Ramos (cell line): ENCODE results near the gene SUN5.
"Not testable (repeated sequence)": the region's sequence is repeated elsewhere in the genome, so short reads cannot be mapped to it uniquely, and the experiment has no call there.

Experiments
- in situ Hi-C: fragments of 300-500 bp; cut with MboI; formaldehyde crosslinking; loops from one replicate; pipeline ENCODE4 v1.14.3; 2022; ENCODE audit warnings: low sequenced_read_pairs; ENCODE audit not compliant: unreplicated experiment

The SUN5 gene

GRCh38 chr20:33004141-33004751 is at the start of gene SUN5:
Gene SUN5 (minus strand): TSS chr20:33004433. CDS start chr20:33004340, 93 bp downstream.
- in situ Hi-C loops = no loop called here

DNA sequence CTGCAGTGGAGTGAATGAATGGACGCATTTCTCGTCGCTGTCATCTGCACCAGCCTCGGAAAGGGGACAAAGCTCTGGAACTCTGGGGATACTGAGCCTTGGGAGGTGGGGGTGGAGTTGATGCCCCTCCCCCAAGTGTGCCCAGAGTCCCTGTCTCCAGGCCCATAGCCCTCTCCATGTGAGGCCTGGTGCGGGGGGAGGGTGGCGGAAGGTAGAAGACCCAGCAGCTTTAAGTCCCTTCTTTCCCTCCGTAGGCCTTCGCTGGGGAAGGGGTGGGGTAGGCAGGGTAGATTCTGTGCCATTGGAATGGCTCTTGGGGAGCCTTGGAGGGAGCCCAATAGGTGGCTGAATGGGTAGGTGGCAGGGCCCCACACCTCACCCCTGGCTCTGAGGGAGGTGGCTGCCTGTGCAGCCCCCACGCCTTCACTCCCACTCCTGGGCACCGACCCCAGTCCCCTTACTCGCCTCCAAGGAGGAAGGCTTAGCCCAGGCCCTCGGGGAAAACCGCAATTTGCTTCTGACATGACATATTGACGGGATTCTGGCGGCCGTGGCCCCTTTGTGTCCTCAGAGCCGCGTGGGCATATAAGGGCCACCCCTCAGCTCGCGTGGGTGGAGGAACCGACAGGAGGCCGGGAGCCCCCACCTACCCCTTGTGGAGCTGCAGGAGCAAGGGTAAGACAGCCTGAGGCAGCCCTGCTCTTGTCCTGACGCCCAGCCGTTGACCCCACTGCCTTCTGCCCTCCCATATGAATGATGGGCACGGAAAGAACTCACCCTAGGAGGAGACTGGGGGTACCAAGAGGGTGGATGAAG is 49.3 kb upstream of the SUN5 start, which contains the start of gene BPIFB3:
TSS of gene BPIFB3 (plus strand) at position 613 of the 816 bp plus-strand sequence. CDS start 1,533 bp downstream, outside the sequence.
- in situ Hi-C loops = no loop called here

- in situ Hi-C loops = no loop called here
Observed at GRCh38 chr20:33051333-33051732, 47.1 kb upstream of the SUN5 start.

DNA sequence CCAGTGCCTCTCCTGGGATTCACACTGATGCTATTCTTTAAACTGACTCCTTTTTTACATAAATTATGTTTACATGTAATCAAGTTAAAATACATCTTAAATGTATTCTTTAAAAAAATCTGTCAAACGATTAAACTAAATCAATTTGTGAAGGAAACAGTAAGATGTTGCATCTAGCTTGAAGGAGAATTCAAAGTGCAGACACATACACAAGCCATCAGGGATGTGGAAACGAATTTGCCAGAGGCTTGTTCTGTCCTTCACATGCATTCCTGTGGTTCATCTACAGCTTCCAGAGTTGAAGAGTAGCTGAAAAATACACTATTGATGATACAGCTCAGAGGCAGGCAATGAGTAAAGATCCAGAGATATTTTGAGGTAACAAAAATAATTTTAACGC is 42.2 kb upstream of the SUN5 start:
- in situ Hi-C loops = no loop called here

- in situ Hi-C loops = not testable (repeated sequence)
Observed at GRCh38 chr20:33045129-33045721, 41.0 kb upstream of the SUN5 start.

GRCh38 chr20:33043731-33044181 is 39.5 kb upstream of the SUN5 start:
- in situ Hi-C loops = no loop called here

- in situ Hi-C loops = no loop called here
Observed at GRCh38 chr20:33042983-33043730, 38.9 kb upstream of the SUN5 start.

DNA sequence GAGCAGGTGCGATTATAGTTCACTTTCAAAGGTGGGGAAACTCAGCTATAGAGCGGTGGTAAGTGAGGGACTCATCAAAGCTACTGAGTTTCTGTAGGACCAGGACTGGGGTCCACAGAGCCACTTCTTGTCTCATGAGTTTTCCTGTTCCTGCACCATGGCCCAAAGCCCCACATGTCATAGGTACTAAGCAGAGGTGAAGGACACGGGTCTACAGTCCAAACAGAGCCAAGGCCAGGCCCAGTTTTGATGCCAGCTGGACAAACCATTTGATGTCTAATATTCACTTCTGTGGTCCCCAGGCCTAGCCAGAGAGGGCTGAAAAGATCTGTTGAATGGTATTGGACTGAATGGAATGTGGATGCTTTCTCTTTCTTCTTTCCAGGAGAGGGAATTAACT is 38.2 kb upstream of the SUN5 start:
- in situ Hi-C loops = no loop called here

DNA sequence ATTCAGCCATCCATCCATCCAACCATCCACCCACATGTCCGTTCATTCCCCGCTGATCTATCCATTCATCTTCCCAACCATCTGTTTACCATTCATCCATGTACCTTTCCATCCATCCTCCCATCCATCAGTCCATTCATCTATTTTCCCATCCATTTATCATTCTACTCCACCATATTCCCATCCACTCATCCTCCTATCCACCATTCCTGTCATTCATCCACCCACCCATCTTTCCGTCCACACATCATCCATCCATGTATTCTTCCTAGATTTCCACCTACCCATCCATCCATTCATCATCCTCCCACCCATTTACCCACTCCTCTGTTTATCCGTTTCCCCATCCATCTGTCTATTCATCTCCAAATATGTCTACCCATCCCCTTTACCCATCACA is 34.0 kb upstream of the SUN5 start:
- in situ Hi-C loops = no loop called here

DNA sequence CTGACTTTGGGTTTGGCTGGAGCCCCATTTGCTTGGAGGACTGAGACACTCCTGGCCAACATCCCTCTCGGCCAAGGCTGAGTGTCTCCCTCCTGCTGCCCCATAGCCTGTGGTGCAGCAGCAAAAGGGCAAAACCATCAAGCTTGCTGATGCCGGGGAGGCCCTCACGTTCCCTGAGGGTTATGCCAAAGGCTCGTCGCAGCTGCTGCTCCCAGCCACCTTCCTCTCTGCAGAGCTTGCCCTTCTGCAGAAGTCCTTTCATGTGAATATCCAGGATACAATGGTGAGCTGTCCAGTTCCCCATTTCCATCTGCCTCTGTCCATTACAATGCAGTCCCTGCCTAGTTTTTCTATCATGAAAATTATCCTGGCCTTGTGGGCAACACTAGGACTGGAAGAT is 33.2 kb upstream of the SUN5 start:
- in situ Hi-C loops = no loop called here

GRCh38 chr20:33034901-33035492 is 30.8 kb upstream of the SUN5 start:
- in situ Hi-C loops = no loop called here

GRCh38 chr20:33034115-33034514 is 29.9 kb upstream of the SUN5 start:
- in situ Hi-C loops = no loop called here

- in situ Hi-C loops = no loop called here
Observed at GRCh38 chr20:33033381-33033780, 29.1 kb upstream of the SUN5 start.

DNA sequence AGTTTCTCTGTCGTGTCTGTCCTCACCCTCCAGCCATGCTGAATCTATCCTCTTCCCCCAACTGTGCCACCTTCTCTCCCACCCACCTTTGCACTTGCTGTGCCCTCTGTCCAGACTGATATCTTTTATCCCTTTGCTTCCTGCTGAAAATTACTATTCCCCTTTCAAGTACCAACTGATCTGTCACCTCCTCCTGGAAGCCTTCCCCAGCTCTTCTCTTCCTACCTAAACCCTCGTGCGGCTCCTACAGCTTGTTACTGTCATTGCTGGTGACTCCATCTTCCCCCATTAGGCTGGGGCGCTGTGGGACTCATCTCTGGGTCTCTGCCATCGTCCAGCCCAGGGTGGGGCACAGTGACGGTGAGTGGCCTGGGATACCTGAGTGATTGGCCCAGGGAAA is 28.3 kb upstream of the SUN5 start:
- in situ Hi-C loops = no loop called here

DNA sequence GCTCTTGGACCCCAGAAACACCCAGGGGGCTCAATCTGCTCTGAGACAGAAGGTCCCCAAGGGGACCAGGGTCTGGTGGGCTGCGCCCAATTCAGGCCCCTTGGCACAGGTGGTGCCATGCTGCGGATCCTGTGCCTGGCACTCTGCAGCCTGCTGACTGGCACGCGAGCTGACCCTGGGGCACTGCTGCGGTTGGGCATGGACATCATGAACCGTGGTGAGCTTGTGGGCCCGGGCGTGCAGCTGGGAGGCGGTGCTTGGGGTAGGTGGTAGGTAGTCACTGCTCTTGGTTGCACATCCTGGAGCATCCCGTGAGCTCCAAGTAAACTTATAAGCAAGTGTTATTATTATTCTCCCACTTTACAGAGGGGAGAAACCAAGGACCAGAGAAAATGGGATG is 27.3 kb upstream of the SUN5 start, which contains the start of gene BPIFB6:
TSS of gene BPIFB6 (plus strand) at position 118 of the 400 bp plus-strand sequence. CDS start at position 118, 0 bp downstream.
- in situ Hi-C loops = no loop called here

GRCh38 chr20:33030569-33030968 is 26.3 kb upstream of the SUN5 start:
- in situ Hi-C loops = no loop called here

- in situ Hi-C loops = no loop called here
Observed at GRCh38 chr20:33030076-33030475, 25.8 kb upstream of the SUN5 start.

DNA sequence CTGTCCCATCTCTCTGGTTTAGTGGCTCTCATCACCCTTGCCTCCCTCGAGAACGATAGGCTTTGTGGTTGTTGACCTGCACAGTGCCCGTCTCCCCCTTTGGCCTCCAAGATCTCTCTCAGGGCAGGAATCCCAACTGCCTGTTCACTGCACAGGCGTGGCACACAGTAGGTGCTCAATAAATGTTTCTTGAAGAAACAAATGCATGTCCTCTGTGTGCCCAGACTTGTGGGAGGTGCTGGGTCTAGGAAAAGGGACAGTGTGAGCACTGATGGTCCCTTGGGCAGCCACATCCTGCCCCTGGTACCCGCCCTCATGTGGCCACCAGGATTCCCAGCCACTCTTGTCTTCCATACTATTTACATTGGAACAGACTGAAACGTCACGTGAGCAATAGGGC is 24.6 kb upstream of the SUN5 start:
- in situ Hi-C loops = no loop called here

DNA sequence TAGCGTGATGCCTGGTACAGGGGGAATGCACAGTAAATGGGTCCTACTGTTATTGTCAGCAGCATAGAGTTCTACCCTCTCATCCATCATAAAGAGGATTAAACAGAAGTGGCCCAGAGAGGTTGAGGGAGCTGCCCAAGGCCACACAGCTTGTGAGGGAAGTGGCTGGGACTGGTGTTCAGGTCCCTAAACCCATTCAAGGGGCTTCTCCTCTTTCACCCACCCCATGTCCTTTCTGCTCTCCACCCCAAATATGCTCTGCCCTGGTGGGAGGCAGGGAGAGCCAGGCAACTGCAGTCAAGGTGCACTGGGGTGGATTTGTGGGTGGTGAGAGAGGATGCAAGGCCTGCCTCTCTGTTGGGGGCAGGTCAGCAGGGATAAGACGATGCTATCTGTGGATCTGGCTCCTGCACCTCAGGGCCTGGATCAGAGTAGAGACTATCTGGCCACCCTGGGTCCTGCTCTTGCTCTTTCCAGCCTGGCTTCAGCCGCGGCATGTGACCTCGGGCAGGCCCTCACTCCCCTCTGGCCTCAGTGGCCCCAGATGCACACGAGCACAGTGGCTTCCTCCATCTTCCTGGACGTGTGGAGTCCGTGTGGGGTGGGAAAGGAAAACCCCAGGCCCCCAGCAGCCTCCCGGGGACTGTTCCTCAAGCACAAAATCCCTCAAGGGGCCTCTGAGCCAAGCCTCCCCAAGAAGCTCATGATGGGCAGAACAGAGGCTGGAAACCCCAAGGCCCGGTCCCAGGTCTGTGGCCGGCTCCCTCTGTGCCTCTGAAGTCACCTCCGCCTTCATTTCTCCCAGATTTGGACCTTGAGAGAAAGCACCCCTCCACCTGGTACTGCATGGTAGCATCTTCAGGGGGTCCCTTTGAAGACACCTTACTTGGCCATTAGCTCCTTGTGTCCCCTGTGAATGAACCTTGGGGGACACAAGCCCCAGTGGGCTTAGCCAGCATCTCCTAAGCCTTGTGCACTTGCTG is 23.8 kb upstream of the SUN5 start:
- in situ Hi-C loops = no loop called here
